Astrocyte (in vitro differentiated cells and primary cell): ENCODE results near the gene CMTM7. TPM values are rescaled to one million over a fixed set of nuclear protein-coding genes. Genes with fewer than 3 reads are reported as not detected.

Experiments used
- DNase-seq: peaks from one replicate; pipeline ENCODE4 v3.0.0-alpha.2; 2010; ENCODE audit warnings: low read depth
- FAIRE-seq: peaks from 2 replicates; lab custom pipeline; 2011; peaks lifted over from hg19 to GRCh38; lab: Jason Lieb, UNC
- H2AFZ ChIP-seq: 2 replicates; pipeline ENCODE4 v1.6.0; 2012; ENCODE audit warnings: low read depth, low read length, inconsistent platforms
- H3K27ac ChIP-seq: 2 replicates; pipeline ENCODE4 v1.5.1; 2011; ENCODE audit warnings: low read depth, low read length, inconsistent platforms
- H3K27me3 ChIP-seq: 2 replicates; pipeline ENCODE4 v1.6.0; 2011; ENCODE audit warnings: low read length, inconsistent platforms; ENCODE audit not compliant: insufficient read depth
- H3K36me3 ChIP-seq: 2 replicates; pipeline ENCODE4 v1.5.1; 2011; ENCODE audit warnings: low read length, inconsistent platforms; ENCODE audit not compliant: insufficient read depth
- H3K4me1 ChIP-seq: 2 replicates; pipeline ENCODE4 v1.5.1; 2011; ENCODE audit warnings: low read length, inconsistent platforms; ENCODE audit not compliant: insufficient read depth
- H3K4me2 ChIP-seq: 2 replicates; pipeline ENCODE4 v1.6.0; 2012; ENCODE audit warnings: low read length, inconsistent platforms
- H3K4me3 ChIP-seq: 2 replicates; pipeline ENCODE4 v1.5.1; 2011; ENCODE audit warnings: low read depth, mild to moderate bottlenecking, low read length, inconsistent platforms; ENCODE audit not compliant: insufficient read depth
- H3K79me2 ChIP-seq: 2 replicates; pipeline ENCODE4 v1.6.0; 2012; ENCODE audit warnings: mild to moderate bottlenecking, low read length, inconsistent platforms; ENCODE audit not compliant: insufficient read depth
- H3K9ac ChIP-seq: 2 replicates; pipeline ENCODE4 v1.6.0; 2012; ENCODE audit warnings: mild to moderate bottlenecking, low read length, inconsistent platforms
- H3K9me3 ChIP-seq: 2 replicates; pipeline ENCODE4 v1.5.1; 2012; ENCODE audit warnings: low read depth, mild to moderate bottlenecking, low read length, inconsistent platforms; ENCODE audit not compliant: insufficient read depth
- H4K20me1 ChIP-seq: 2 replicates; pipeline ENCODE4 v1.6.0; 2012; ENCODE audit warnings: low read length, inconsistent platforms; ENCODE audit not compliant: insufficient read depth
- H3K27ac Mint-ChIP-seq: one replicate; pipeline ENCODE4 v1.8.0; 2021; ENCODE audit warnings: mild to moderate bottlenecking, mixed read lengths; ENCODE audit not compliant: unreplicated experiment
- H3K27me3 Mint-ChIP-seq: one replicate; pipeline ENCODE4 v1.8.0; 2021; ENCODE audit warnings: low read depth, mixed read lengths; ENCODE audit not compliant: unreplicated experiment
- H3K36me3 Mint-ChIP-seq: one replicate; pipeline ENCODE4 v1.8.0; 2021; ENCODE audit warnings: low read depth, mixed read lengths; ENCODE audit not compliant: unreplicated experiment
- H3K4me1 Mint-ChIP-seq: one replicate; pipeline ENCODE4 v1.8.0; 2021; ENCODE audit warnings: low read depth, mixed read lengths; ENCODE audit not compliant: unreplicated experiment
- H3K4me3 Mint-ChIP-seq: one replicate; pipeline ENCODE4 v1.8.0; 2021; ENCODE audit warnings: mild to moderate bottlenecking, moderate library complexity, mixed read lengths; ENCODE audit not compliant: unreplicated experiment
- H3K9me3 Mint-ChIP-seq: one replicate; pipeline ENCODE4 v1.8.0; 2021; ENCODE audit warnings: mild to moderate bottlenecking, mixed read lengths; ENCODE audit not compliant: unreplicated experiment
- EZH2 ChIP-seq: IDR thresholded peaks from 2 replicates; pipeline ENCODE4 v1.6.1; 2012; ENCODE audit warnings: mild to moderate bottlenecking, low read length, inconsistent platforms; ENCODE audit not compliant: insufficient read depth
- total RNA-seq: library from RNA; stranded (reverse); gene quantifications from 2 replicates; pipeline ENCODE4 v1.2.1, GENCODE V29; 2021
- TF ChIP-seq, protein P1 (sequence below): IDR thresholded peaks from 2 replicates; pipeline ENCODE4 v1.5.1; 2011; ENCODE audit warnings: low read depth, mild to moderate bottlenecking, inconsistent platforms, low read length, moderate library complexity; ENCODE audit not compliant: insufficient read depth

CMTM7 gene
- total RNA-seq, 1 donor from 2014 or later, result 23.9 TPM

GRCh38 chr3:32447865-32448400 is 56.3 kb downstream of the CMTM7 start:
- H3K9me3 Mint-ChIP-seq, result no peaks in the 10 kb centered on the region
- no peak for DNase-seq
- H3K4me3 ChIP-seq, result no peak overlapping the region
- FAIRE-seq, result no peak
- H3K4me3 Mint-ChIP-seq, result no peak overlapping the region
- no peaks in the 10 kb centered on the region for H3K27me3 Mint-ChIP-seq
- H3K79me2 ChIP-seq, result no peaks in the 10 kb centered on the region
- TF ChIP-seq EZH2, result no peak
- TF ChIP-seq, protein P1, sequence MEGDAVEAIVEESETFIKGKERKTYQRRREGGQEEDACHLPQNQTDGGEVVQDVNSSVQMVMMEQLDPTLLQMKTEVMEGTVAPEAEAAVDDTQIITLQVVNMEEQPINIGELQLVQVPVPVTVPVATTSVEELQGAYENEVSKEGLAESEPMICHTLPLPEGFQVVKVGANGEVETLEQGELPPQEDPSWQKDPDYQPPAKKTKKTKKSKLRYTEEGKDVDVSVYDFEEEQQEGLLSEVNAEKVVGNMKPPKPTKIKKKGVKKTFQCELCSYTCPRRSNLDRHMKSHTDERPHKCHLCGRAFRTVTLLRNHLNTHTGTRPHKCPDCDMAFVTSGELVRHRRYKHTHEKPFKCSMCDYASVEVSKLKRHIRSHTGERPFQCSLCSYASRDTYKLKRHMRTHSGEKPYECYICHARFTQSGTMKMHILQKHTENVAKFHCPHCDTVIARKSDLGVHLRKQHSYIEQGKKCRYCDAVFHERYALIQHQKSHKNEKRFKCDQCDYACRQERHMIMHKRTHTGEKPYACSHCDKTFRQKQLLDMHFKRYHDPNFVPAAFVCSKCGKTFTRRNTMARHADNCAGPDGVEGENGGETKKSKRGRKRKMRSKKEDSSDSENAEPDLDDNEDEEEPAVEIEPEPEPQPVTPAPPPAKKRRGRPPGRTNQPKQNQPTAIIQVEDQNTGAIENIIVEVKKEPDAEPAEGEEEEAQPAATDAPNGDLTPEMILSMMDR, result no peak
- H4K20me1 ChIP-seq, result peaks cover 7% of the 10 kb centered on the region
- H3K9me3 ChIP-seq, result no peaks in the 10 kb centered on the region
- H3K27ac Mint-ChIP-seq, result no peak overlapping the region
- no peak overlapping the region for H2AFZ ChIP-seq
- H3K27ac ChIP-seq, result no peak overlapping the region
- H3K4me1 Mint-ChIP-seq, result peaks cover 6% of the 10 kb centered on the region
- no peak overlapping the region for H3K4me2 ChIP-seq
- H3K4me1 ChIP-seq, result no peaks in the 10 kb centered on the region
- H3K36me3 Mint-ChIP-seq, result peaks cover 16% of the 10 kb centered on the region
- H3K36me3 ChIP-seq, result peaks cover 4% of the 10 kb centered on the region
- no peak overlapping the region for H3K9ac ChIP-seq
- no peaks in the 10 kb centered on the region for H3K27me3 ChIP-seq

DNA sequence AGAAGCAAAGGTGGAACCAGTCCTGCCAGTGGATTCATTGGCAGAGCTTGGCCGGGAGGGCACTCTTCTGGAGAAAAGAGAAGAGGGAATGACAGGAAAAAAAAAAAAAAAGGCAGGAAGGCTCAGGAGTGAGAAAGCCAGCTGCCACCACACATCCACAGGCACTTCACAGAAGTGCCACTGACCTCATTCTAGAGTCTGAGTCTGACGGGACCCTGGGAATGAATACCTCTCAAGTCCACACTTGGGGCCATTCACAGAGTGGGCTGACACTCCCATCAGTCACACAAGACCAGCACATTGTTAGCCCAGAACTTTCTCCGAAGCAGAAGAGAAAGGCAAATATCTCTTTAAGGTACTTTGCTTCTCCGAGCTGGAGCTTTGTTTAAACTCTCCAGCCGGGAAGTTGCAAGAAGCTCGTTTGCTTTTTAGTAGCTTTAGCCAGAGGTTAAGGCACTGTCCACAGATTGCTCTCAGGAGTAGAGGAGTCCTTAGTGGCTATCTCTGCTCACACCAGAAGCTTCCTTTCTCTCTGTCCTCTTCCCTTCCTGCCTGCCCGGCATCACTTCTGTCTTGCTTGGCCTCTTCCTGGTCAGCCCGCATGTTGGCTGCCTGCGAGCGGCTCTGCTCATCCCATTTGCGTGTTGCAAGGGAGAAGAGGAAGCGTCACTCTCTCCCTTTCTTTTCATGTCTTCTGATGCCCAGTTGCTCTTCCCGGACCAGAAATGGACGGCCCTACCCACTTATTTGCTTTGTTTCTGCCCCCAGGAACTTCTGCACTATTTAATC is 57.2 kb downstream of the CMTM7 start:
- no peak for TF ChIP-seq EZH2
- TF ChIP-seq, protein P1, result no peak
- H3K9me3 Mint-ChIP-seq, result peaks cover 2% of the 10 kb centered on the region
- no peak overlapping the region for H3K27ac Mint-ChIP-seq
- H3K4me1 ChIP-seq, result peaks cover 3% of the 10 kb centered on the region
- no peak for DNase-seq
- no peak overlapping the region for H2AFZ ChIP-seq
- H3K27ac ChIP-seq, result no peak overlapping the region
- H3K36me3 ChIP-seq, result peaks cover 4% of the 10 kb centered on the region
- H3K4me3 ChIP-seq, result no peak overlapping the region
- no peaks in the 10 kb centered on the region for H3K9me3 ChIP-seq
- H3K36me3 Mint-ChIP-seq, result peaks cover 14% of the 10 kb centered on the region
- peaks cover 7% of the 10 kb centered on the region for H4K20me1 ChIP-seq
- H3K27me3 Mint-ChIP-seq, result no peaks in the 10 kb centered on the region
- no peaks in the 10 kb centered on the region for H3K27me3 ChIP-seq
- no peaks in the 10 kb centered on the region for H3K79me2 ChIP-seq
- no peak overlapping the region for H3K9ac ChIP-seq
- no peak overlapping the region for H3K4me3 Mint-ChIP-seq
- no peak for FAIRE-seq
- H3K4me2 ChIP-seq, result no peak overlapping the region
- peaks cover 6% of the 10 kb centered on the region for H3K4me1 Mint-ChIP-seq

DNA sequence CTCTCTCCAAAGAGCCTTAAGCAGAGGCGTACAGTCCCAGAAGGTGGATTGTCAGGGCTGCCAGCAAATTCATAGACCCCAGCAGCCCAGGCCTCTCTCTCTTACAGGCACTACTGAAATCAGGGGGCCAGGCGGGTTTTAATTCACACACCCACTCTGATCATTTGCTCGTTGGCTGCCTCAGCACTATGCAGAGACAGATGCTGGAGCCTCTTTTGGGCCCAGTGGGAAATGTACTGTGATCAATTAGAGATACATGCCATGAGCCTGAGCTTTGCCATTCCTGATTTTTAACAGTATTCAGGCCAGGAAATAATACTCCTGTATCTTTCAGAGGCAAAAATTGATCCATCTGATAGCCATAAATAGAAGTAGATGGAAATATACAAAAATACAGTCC is 58.0 kb downstream of the CMTM7 start:
- no peaks in the 10 kb centered on the region for H3K27me3 ChIP-seq
- FAIRE-seq (no peak), DNase-seq (no peak)
- H3K36me3 ChIP-seq, result peaks cover 4% of the 10 kb centered on the region
- no peaks in the 10 kb centered on the region for H3K9me3 ChIP-seq
- Mint-ChIP-seq H3K36me3 (peaks cover 19% of the 10 kb centered on the region), H3K27me3 (no peaks in the 10 kb centered on the region), H3K4me1 (peaks cover 6% of the 10 kb centered on the region), H3K4me3 (no peak overlapping the region), H3K27ac (no peak overlapping the region), H3K9me3 (peaks cover 2% of the 10 kb centered on the region)
- no peaks in the 10 kb centered on the region for H3K79me2 ChIP-seq
- H3K4me1 ChIP-seq, result peaks cover 3% of the 10 kb centered on the region
- H3K4me2 ChIP-seq, result no peak overlapping the region
- no peak overlapping the region for H3K4me3 ChIP-seq
- H3K9ac ChIP-seq, result no peak overlapping the region
- TF ChIP-seq, protein P1, result no peak
- no peak for TF ChIP-seq EZH2
- H3K27ac ChIP-seq, result no peak overlapping the region
- H4K20me1 ChIP-seq, result peaks cover 7% of the 10 kb centered on the region
- H2AFZ ChIP-seq, result no peak overlapping the region
